ENCODE measurements around the gene PUS7.
"Not testable (repeated sequence)": the region's sequence is repeated elsewhere in the genome, so short reads cannot be mapped to it uniquely, and the experiment has no call there.

DNA sequence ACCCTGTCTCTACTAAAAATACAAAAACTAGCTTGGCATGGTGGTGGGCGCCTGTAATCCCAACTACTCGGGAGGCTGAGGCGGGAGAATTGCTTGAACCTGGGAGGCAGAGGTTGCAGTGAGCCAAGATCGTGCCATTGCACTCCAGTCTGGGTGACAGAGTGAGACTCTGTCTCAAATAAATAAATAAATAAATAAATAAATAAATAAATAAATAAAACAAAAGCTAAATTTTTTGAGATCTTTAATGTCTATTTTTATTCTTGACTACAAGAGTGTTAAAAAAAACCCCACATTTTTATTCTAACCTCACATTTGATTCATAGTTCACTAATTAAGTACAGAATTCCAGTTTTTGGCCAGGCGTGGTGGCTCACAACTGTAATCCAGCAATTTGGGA is 5.7 kb upstream of the PUS7 start:
- not testable (repeated sequence) for TF ChIP-seq POLR2AphosphoS5 (IDR thresholded peaks at IDR 0.05; ENCODE audit: low read depth, low read length); CTCF (IDR thresholded peaks at IDR 0.05); SIN3A (IDR thresholded peaks at IDR 0.05; ENCODE audit: borderline replicate concordance, insufficient read depth, low read depth, low read length); REST (IDR thresholded peaks at IDR 0.05; ENCODE audit: insufficient read depth in 1 of 2, low read depth in 2 of 2, low read length in 1 of 2); TCF7L2 (IDR thresholded peaks at IDR 0.05; ENCODE audit: low read depth, low read length)
